Measurements from ENCODE around the gene LIX1L.

DNA sequence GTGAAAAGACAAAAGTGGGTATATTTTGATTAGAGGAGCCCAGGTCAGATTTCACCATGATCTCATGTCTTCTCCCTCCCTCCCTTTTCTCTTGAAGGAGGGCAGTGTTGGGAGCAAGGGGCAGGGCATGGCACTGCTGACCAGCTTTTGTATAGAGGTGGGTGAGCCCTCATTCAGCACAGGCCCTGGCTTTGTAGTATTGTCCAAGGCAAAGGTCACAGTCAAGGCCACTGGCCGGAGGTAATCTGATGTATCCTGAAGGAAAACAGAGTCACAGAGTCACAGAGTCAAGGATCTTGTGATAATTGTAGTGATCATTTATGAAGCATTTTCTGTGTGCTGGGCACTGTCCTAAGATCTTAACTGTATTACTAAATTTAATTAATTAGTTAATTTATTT lies 59.8 kb downstream of the LIX1L start:
- TF ChIP-seq MYC (IDR thresholded peaks at IDR 0.05; ENCODE audit: low read depth, low read length) (no peak), EZH2 (IDR thresholded peaks at IDR 0.05; ENCODE audit: borderline replicate concordance, low read depth, low read length, severe bottlenecking) (no peak), POLR2A (IDR thresholded peaks at IDR 0.05; ENCODE audit: low read depth, low read length) (no peak), JUN (IDR thresholded peaks at IDR 0.05; ENCODE audit: borderline replicate concordance, insufficient read depth, insufficient read length, low read depth) (no peak), FOS (IDR thresholded peaks at IDR 0.05; ENCODE audit: borderline replicate concordance, insufficient read depth, low read length) (no peak)
- TF ChIP-seq, protein P1, sequence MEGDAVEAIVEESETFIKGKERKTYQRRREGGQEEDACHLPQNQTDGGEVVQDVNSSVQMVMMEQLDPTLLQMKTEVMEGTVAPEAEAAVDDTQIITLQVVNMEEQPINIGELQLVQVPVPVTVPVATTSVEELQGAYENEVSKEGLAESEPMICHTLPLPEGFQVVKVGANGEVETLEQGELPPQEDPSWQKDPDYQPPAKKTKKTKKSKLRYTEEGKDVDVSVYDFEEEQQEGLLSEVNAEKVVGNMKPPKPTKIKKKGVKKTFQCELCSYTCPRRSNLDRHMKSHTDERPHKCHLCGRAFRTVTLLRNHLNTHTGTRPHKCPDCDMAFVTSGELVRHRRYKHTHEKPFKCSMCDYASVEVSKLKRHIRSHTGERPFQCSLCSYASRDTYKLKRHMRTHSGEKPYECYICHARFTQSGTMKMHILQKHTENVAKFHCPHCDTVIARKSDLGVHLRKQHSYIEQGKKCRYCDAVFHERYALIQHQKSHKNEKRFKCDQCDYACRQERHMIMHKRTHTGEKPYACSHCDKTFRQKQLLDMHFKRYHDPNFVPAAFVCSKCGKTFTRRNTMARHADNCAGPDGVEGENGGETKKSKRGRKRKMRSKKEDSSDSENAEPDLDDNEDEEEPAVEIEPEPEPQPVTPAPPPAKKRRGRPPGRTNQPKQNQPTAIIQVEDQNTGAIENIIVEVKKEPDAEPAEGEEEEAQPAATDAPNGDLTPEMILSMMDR (IDR thresholded peaks at IDR 0.05; ENCODE audit: extremely low read depth in 1 of 2, insufficient read depth in 1 of 2, low read depth in 1 of 2, low read length in 2 of 2) = no peak
